SK-N-MC (cell line): ENCODE results near the gene KCNK3.

Source experiments
- EZH2 ChIP-seq: fragments of 200-600 bp; sonication (generic); IDR thresholded peaks from one replicate; pipeline ENCODE4 v1.6.1; 2017; ENCODE audit warnings: antibody characterized with exemption
- POLR2AphosphoS5 ChIP-seq: IDR thresholded peaks from 2 replicates; pipeline ENCODE4 v1.6.1; 2012; ENCODE audit warnings: mild to moderate bottlenecking, low read depth, low read length, borderline replicate concordance

DNA sequence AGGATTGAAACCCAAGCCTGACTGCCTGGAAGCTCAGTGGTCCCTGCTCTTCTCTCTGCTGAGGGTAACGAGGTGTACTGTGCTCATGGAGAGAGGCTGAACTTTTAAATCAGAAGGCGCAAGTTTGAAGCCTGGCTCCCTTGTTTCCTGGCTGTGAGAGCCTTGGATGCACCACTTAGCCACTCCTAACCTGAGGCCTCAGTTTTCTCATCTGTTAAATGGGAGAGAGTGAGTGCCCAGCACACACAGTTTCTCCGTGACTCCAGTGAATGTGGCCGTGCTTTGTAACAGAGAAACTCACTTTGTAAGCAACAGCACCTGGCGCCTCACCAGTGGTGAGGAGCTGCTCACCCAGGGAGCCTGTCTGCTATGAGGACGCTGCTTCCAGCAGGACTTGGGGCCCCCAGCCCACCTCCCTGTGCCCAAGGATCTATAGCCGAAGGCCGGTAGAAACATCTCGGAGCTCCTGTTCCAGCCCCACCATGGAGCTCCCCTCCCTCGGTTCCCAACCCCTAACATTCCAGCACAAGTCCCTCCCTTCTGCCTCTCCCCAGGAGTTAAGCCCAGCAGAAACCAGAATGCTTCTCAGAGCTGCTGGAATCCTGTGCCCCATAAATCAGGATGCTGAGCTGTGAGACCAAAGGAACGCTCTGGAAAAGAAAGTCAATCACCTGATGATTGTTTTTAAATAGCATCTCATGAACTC lies 20.3 kb upstream of the KCNK3 start:
- TF ChIP-seq EZH2: no peak
- TF ChIP-seq POLR2AphosphoS5: no peak
